ENCODE results near the gene RHOT2.

Gene RHOT2

DNA sequence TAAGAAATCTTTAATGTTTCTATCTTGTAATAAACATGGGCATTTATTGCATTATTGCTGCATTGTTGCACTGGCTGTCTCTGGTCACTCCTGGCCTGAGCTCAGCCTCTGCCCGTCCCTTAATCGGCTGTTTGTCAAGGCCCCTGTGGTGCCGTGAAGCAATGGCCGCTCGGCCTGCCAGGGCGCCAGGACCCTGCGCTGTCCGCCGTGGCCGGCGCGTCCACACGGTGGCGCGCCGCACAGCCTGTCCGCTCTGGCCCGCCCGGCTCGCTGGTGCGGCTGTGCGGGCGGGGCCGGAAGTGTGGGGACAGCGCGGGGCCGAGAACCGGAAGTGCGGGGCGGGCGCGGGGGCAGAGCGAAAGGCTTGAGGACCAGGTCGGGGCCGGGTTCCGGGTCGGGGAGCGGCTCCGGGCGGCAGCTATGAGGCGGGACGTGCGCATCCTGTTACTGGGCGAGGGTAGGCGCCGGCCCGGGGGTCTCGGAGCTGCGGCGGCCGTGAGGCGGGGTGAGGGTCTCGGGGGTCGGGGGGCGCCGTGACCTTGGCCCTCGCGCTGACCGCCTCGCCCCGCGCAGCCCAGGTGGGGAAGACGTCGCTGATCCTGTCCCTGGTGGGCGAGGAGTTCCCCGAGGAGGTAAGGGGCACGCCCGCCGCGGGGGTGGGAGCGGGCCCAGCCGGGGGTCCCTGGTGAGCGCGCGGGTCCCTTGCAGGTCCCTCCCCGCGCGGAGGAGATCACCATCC, at the start of gene RHOT2:
Gene RHOT2 (plus strand): TSS at position 353 of the 739 bp plus-strand sequence. CDS start 68 bp downstream, at position 421.
- DNase-seq (ENCODE audit: low read depth) = peak; percentile 81

DNA sequence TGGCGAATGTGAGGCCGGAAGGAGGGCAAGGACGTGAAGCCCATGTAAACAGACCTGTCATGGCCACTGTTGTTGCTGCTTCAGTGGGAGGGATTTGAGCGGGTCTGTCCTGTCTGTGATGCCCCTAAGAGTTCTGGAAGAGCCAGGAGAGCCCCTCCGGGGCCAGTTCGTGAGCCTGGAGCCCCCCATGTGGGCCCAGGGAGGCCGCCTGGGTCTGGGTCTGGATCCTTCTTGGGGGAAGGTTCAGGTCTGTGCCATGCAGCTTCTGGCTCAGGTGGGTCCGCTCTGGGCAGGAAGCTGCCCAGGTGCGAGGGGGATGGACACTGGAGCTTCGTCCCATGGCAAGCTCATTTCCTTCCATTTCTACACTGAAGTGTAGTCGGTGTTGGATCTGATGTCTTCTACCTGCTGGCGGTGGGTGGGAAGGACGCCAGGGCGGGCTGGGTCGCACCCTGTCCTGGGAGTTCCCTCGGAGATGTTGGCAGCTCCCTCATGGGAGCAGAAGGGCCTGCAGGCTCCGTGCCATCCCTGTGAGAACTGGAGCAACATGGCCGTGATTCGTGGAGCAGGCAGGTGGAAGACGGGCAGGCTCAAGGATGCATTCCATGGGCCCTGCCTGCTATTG, 48.3 kb upstream of the RHOT2 start:
- DNase-seq (ENCODE audit: low read depth) = no peak

DNA sequence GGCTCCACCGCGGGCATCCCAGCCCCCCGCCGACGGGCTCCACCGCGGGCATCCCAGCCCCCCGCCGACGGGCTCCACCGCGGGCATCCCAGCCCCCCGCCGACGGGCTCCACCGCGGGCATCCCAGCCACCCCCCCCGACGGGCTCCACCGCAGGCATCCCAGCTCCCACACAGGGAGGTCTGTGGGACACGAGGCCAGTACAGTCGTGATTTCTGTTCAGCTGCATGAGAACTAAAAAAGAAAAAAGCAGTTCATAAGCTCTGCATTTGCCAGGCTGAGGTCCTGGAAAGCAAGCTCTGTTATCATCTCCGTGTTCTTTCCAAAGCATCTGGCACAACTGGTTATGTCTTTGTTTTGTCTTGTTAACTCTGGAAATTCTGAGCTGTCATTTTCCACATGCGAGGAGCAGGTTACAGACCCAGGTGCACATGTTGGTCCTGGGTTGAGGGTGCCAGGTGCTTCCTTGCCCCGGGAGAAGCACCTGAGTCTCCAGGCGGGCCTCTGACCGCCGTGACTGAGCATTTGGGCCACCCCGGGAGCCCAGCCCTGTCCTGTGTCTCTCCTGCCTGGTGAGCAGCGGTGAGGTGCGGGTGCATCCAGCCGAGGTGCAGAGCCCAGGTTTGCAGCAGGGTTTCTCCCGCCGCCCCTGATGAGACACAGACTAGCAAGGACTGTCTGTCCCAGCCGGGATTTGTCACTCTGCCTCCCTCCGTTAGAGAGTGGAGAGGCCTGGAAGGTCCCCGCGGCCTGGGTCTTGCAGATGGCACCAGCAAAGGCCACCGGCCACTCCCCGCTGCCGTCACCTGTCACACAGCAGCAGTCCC, 47.0 kb upstream of the RHOT2 start:
- DNase-seq (ENCODE audit: low read depth) = no peak

DNA sequence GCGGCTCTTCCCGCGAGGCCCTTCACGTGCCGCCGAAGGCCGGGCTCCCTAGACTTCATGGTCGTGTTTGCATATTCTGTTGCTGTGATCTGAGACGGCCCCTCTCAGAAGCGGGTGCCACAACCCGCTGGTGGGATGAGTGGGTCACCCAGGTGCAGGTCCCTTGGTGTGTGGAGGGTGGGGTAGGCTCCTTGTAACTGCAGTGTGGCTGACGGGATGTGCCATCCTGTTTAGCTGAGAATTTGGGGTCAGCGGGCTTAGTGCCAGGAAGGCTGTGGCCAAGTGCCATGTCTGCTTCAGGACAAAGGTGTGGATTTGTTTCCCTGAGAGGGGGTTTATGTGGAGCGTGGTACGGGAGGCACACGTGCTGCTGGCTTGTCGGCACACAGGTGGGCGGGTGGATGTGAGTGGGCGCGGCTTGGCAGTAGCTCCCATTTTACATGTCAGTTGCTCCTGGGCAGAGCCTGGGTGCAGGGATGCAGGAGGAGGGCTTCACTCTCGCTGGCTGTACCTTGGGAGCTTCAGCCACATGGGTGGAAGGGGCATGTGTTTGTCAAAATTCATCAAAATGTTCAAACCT, 46.3 kb upstream of the RHOT2 start:
- DNase-seq (ENCODE audit: low read depth) = no peak

DNA sequence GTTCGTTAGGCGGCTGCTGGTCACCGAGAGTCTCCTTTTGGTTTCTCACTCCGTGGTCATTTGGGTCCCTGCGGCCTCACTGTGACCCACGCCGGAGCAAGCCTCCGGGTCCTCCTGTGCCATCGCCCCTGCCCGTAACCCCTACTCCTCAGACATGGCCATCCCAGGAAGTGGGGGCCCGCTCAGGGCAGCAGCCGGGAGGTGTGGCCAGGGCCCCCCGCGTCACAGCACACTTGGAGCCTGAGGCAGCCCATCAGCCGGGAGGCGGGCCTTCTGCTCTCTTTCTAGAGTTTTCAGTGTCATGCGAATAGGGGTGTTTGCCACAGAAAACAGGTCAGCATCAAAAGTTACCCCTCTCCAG, 45.0 kb upstream of the RHOT2 start:
- DNase-seq (ENCODE audit: low read depth) = no peak

DNA sequence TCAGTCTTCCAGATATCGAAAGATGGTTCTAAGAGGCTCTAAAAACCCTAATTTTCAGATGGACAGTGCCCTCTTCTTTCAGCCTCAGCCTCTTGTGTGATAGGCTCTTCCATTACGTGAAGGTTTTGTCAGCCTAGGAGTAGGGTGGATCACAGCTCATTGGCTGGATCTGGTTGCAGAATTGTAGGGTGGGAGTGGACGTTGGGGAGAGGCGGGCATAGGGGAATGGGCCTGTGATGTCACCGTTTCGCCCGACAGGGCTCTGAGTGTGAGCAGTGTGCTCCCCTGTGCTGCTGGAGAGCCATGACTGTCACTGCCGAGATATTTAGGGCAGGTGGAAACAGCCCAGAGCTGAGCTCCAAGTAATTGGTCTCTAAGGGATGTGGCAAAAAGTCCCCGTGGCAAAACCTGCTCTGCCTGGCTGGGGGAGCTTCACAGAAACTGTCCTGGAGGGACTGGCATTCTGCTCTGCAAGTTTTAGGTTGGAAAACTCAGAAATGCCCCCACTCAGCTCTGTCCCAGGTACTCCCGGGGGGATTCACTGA, 43.3 kb upstream of the RHOT2 start:
- no peak for DNase-seq (ENCODE audit: low read depth)

DNA sequence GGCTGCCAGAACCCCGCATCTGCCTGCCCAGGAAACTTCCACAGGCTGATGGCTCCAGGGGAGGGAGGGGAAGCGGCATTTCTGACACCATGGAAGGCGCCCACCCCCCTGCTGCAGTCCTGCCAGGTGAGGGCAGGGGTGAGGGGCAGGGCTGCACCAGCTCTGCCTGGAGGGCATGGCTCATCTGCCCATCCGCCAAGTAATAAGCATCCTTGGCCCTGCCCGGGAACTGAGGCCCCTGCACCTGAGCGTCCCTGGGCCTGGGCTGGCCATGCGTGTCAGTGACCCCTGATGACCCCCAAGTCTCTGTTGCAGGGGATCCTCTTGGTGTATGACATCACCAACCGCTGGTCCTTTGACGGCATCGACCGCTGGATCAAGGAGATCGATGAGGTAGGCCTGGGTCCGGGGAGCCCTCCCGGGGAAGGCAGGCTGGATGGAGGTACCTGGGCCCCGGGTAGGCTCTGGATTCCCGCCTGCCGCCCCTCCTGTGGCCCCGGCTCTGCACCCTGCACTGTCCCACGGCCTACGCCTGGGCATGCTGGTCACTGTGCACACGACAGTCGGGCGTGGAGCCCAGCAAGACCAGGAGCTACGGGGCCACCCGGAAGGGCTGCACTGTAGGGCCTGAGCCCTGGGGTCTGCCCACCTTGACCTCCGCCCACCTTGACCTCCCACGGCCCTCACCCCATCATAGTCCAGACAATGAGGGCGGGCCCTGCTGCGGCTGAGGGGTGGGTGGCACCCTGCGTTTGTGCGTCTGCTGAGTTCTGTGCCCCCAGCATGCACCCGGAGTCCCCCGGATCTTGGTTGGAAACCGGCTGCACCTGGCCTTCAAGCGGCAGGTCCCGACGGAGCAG, 42.6 kb upstream of the RHOT2 start:
- DNase-seq (ENCODE audit: low read depth) = no peak

DNA sequence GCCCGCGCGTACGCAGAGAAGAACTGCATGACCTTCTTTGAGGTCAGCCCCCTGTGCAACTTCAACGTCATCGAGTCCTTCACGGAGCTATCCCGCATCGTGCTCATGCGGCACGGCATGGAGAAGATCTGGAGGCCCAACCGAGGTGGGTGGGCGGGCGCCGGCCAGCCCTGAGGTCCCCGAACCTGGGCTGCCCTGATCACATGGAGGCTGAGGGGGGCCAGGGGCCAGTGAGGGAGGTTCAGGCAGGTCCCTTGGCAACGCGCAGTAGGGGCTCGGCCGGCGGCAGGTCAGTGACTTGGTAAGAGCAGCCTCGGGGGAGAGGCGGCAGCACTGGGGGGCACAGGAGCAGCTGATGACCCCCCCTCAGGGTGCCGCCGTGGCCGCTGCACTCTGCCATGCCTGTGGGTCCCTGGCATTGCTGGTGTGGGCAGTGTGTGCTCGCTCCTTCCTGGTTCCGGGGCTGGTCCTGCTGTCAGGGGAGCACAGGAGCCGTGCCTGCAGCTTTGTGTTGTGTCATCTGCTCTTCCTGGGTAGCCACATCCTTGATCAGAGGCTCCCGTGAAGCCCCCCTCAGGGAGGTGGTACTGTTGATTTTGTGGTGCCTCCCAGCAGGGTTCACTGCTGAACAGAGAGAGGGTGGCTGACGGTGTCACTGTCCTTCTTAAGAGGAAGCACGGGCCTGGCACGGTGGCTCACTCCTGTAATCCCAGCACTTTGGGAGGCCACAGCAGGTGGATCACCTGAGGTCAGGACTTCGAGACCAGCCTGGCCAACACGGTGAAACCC, 41.8 kb upstream of the RHOT2 start:
- no peak for DNase-seq (ENCODE audit: low read depth)

DNA sequence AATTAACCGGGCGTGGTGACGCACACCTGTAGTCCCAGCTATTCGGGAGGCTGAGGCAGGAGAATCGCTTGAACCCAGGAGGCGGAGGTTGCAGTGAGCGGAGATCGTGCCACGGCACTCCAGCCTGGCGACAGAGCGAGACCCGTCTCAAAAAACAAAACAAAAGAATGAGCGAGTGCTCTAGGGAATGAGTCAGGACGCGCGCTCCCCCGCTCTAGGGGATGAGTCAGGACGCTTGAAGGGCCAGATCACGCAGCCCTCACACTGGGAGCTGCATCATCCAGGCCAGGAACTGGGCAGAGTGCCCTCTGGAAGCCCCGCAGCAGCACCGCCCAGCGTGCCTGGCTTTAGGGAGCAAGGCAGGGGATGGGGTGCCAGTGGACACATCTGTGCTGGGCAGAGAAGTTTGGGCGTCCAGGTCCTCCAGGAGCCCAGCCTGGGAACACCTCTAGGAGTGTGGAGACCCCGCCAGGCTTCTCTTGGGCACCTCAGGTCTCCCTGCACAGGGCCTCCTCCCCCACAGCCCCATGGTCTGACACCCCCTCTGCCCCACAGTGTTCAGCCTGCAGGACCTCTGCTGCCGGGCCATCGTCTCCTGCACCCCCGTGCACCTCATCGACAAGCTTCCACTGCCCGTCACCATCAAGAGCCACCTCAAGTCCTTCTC, 41.0 kb upstream of the RHOT2 start:
- DNase-seq (ENCODE audit: low read depth) = peak; percentile 95

DNA sequence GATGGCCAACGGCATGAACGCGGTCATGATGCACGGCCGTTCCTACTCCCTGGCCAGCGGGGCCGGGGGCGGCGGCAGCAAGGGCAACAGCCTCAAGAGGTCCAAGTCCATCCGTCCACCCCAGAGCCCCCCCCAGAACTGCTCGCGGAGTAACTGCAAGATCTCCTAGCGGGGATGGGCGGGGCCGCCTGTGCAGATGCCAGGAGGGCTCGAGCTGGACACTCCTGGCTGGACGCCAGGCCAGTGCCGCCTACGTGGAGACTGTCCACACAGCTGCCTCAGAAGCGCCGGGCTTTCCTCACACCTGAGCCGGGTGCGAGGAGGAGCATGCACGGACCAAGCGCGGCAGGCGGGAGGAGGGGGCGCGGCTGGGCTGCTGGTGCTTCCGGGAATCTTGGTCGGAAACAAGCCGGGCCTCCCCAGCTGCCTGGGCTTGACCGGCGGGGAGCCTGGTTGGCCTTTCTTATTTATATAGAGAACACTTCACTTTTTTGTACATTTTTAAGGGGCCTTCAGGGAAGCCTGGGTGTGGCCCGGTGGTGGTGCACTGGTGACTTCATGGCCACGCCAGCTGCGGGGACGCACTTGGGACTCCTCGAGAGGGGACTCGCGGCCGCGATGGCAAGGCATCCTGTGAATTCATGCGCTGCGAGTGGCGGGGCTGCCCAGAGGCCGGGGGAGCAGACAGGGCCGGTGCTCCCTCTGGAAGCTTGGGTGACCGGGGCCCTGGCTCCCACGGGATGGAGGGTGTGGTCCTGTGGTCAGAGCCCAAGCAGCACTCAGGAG, 40.3 kb upstream of the RHOT2 start:
- DNase-seq (ENCODE audit: low read depth) = no peak

DNA sequence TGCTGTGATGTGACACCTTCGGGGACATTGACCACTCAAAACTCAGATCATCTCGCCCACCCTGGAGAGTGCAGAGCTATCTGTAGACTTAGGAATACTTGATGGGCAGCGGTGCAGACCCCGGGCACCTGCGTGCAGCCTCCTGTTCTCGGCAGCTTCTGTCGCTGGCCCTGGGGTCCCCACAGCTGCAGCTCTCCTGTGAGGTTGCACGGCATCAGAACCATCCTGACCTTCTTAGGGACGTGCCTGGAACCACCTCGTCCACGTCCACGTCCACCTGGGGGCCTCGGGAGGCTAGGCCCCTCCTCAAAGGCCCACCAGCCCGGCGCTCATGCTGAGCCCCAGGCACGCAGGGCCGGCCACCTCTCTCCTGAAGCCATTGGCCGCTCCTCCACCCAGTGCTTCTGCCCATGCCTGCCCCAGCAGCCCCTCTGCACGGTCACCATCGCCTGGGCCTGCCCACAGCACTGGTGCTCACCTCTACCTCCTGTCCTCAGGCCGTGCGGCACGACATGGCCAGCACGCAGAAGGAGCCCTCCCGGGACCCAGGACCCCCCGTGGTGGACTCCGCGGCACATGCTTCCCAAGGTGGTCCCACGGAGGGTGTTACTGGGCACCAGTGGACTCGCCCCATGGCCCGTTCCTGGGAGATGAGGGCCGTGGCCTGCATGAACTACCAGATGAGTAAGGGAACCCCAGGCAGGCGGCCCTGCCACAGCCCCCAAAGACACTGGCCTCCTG, 39.4 kb upstream of the RHOT2 start:
- DNase-seq (ENCODE audit: low read depth) = no peak

DNA sequence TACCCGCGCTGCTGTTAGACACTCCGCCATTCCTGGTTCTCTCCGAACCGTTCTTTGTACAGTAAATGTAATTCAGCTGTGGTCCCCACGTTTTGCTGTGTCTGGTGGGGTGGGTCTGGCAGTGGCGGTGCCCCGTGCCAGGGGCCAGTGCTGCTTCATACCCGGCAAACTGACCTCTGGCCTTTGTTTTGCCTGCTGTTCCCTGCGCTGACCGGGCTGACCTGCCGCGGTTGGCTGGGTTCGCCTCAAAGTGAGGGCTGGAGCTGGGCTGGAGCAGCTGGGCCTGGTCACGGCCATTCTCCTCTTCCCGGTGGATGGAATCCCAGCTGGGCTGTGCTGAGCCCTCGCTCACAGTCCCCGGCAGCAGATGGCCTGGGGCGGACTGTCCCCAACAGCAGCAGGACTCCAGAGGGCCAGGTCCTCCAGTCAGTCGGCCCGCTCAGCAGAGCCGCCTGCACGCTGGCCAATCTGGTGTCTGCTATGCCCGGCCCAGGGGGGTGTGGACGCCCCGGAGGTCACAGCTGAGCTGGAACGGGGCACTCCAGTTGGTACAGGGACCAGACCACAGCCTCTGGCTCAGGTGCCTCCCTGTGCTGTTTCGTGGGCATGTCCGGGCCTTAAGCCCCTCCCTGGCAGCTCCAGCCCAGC, 38.6 kb upstream of the RHOT2 start:
- DNase-seq (ENCODE audit: low read depth) = no peak

DNA sequence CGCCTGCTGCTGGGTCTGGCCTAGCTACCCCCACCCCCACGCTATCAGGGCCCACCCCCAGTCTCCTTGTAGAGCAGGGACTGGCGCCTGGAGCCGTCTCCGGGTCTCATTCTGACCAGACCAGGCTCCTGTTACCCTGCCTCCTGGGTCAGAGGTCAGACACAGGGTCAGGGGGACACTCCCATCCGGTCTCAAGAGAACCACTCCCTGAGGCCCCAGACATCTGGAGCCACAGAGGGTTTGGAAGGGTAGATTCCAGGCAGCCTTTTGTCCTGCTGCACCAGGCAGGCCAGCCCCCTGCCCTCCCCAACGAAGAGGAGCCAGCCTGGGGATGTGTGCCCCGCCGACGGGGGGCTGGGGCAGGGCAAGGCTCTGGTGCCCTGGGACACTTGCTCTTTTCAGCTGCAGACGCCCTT, 38.1 kb upstream of the RHOT2 start:
- DNase-seq (ENCODE audit: low read depth) = no peak

DNA sequence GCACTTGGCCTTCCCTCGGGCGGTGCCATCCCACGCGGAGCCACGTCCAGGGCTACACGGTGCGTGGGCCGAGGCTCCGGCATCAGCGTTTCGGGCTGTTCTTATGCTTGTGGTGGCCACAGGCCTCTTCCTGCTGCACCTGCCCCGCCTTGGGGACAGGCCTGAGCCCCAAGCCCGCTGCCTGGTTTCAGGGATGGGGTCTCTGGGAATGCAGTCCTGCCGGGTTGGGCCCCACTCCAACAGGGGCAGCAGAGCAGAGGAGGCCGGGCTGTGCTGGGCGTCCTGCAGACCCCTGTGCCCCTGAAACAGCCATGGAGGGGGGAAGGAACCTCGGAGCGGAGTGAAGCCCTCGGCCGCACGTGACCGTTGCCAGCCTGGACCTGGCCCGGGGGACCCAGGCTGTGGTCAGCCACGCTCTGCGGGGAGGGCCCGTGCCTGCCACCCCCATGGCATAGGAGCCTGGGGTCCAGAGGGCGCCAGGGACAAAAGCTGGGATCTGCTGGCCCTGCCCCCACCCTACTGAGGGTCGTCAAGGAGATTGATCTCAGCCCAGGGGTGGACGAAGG, 37.6 kb upstream of the RHOT2 start:
- no peak for DNase-seq (ENCODE audit: low read depth)

DNA sequence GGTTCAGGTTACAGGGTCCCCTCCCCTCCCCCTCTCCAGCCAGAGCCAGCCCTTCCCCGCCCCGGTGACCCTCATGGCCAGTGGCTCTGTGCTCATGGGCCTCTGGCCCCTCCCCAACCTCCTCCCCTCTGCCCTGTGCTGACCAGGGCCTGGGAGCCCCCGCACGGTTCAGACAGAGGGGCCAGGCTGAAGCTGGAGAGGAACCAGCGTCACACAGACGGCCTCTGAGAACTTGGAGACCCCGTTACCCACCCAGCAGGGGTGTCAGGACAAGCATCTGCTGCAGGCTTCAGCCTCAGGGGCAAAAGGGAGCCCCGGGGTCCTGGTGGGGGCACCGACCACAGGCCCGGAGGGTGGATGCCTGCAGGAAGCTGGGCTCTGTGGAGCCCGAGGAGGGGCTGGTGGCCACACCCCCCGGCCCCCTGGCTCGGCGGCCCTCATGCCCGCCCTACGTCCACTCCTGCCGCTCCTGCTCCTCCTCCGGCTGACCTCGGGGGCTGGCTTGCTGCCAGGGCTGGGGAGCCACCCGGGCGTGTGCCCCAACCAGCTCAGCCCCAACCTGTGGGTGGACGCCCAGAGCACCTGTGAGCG, 37.0 kb upstream of the RHOT2 start, which contains the start of gene WFIKKN1:
Gene WFIKKN1 (plus strand): TSS at position 171 of the 591 bp plus-strand sequence. CDS start 269 bp downstream, at position 440.
- DNase-seq (ENCODE audit: low read depth) = no peak

DNA sequence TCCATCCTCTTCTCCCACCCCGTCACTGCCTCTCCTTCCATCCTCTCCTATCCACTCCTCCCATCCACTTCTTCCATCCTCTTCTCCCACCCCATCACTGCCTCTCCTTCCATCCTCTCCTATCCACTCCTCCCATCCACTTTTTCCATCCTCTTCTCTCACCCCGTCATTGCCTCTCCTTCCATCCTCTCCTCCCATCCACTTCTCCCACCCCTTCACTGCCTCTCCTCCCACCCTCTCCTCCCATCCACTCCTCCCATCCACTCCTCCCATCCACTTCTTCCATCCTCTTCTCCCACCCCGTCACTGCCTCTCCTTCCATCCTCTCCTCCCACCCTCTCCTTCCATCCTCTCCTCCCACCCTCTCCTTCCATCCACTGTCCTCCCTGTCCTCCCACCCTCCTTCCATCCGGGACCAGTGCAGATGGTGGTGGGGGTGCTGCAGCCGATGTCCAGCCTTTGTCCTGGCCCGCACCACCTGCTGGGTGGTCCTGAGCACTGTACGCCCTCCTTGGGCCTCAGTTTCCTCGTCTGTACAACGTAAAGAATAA, 36.0 kb upstream of the RHOT2 start:
- no peak for DNase-seq (ENCODE audit: low read depth)
